Measurements from ENCODE around the gene PGRMC1.
"Not testable (repeated sequence)": the region's sequence is repeated elsewhere in the genome, so short reads cannot be mapped to it uniquely, and the experiment has no call there.

DNA sequence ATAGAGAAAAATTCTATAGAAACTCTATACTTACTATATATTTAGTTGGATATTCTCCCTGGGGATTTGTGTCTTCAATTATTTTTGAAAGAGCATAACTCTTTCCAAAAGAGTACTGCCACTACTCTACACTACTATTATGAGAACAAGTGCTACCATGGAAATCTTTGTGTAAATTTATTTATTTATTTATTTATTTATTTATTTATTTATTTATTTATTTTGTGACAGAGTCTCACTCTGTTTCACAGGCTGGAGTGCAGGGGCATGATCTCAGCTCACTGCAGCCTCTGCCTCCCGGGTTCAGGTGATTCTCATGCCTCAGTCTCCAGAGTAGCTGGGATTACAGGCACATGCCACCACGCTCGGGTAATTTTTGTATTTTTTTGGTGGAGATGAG is 31.0 kb downstream of the PGRMC1 start:
- TF ChIP-seq, protein P1, sequence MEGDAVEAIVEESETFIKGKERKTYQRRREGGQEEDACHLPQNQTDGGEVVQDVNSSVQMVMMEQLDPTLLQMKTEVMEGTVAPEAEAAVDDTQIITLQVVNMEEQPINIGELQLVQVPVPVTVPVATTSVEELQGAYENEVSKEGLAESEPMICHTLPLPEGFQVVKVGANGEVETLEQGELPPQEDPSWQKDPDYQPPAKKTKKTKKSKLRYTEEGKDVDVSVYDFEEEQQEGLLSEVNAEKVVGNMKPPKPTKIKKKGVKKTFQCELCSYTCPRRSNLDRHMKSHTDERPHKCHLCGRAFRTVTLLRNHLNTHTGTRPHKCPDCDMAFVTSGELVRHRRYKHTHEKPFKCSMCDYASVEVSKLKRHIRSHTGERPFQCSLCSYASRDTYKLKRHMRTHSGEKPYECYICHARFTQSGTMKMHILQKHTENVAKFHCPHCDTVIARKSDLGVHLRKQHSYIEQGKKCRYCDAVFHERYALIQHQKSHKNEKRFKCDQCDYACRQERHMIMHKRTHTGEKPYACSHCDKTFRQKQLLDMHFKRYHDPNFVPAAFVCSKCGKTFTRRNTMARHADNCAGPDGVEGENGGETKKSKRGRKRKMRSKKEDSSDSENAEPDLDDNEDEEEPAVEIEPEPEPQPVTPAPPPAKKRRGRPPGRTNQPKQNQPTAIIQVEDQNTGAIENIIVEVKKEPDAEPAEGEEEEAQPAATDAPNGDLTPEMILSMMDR (conservative IDR thresholded peaks at IDR 0.05; ENCODE audit: low read depth, low read length) = not testable (repeated sequence)
- not testable (repeated sequence) for TF ChIP-seq EZH2 (IDR thresholded peaks at IDR 0.05; ENCODE audit: low read length, unreplicated experiment); EZH2phosphoT487 (IDR thresholded peaks at IDR 0.05; ENCODE audit: borderline replicate concordance, low read length)

Measured in PC-3 (cell line).